Spleen (tissue), 11 donors: ENCODE results near the gene TEX14. TPM values are rescaled to one million over a fixed set of nuclear protein-coding genes. Genes with fewer than 3 reads are reported as not detected.
A peak's percentile ranks its signal among the peaks of the same experiment; 100 is the strongest.

Experiments
- DNase-seq: peaks from one replicate; pipeline ENCODE4 v3.0.0-alpha.2; 2020
- H3K27ac ChIP-seq, 8 donors: fragments of 200-600 bp; sonication (generic) in 7 of 8; 1 replicate in 4 of 8; 2 replicates in 4 of 8; pipeline versions ENCODE4 v1.5.0 to v1.8.0; 2016 to 2021; ENCODE audit warnings: inconsistent platforms in 4 of 8, mild to moderate bottlenecking in 4 of 8, moderate library complexity in 1 of 8
- H3K27me3 ChIP-seq, 7 donors: fragments of 200-600 bp; sonication (generic) in 6 of 7; replicated peaks in 1 of 7; 1 replicate in 4 of 7; 2 replicates in 3 of 7; pipeline versions ENCODE4 v1.5.0 to v1.8.0; 2016 to 2021; ENCODE audit warnings: inconsistent platforms in 3 of 7, mild to moderate bottlenecking in 1 of 7
- H3K36me3 ChIP-seq, 6 donors: fragments of 200-600 bp; sonication (generic) in 5 of 6; 1 replicate in 4 of 6; 2 replicates in 2 of 6; pipeline versions ENCODE4 v1.5.0 to v1.8.0; 2016 to 2021; ENCODE audit warnings: inconsistent platforms in 2 of 6
- H3K4me1 ChIP-seq, 6 donors: fragments of 200-600 bp; sonication (generic) in 5 of 6; 1 replicate in 3 of 6; 2 replicates in 3 of 6; pipeline versions ENCODE4 v1.5.0 to v1.8.0; 2016 to 2021; ENCODE audit warnings: inconsistent platforms in 3 of 6
- H3K4me3 ChIP-seq, 8 donors: fragments of 200-600 bp; sonication (generic) in 7 of 8; 1 replicate in 4 of 8; 2 replicates in 4 of 8; pipeline versions ENCODE4 v1.5.0 to v1.8.0; 2016 to 2021; ENCODE audit warnings: inconsistent platforms in 4 of 8, mild to moderate bottlenecking in 4 of 8, moderate library complexity in 2 of 8
- H3K9me3 ChIP-seq, 8 donors: fragments of 200-600 bp; sonication (generic) in 7 of 8; 1 replicate in 4 of 8; 2 replicates in 4 of 8; pipeline versions ENCODE4 v1.5.0 to v1.8.0; 2016 to 2021; ENCODE audit warnings: inconsistent platforms in 4 of 8
- POLR2A ChIP-seq, 3 donors: fragments of 450-650 bp; IDR thresholded peaks; one replicate each; pipeline ENCODE4 v1.5.1; 2017; ENCODE audit warnings: antibody characterized with exemption in 3 of 3, mild to moderate bottlenecking in 1 of 3
- POLR2AphosphoS5 ChIP-seq, 3 donors: sonication (generic); formaldehyde crosslinking; IDR thresholded peaks; one replicate each; pipeline ENCODE4 v1.5.1; 2017; ENCODE audit warnings: antibody characterized with exemption in 3 of 3
- WGBS, 5 donors: extraction: QIAGEN DNeasy Blood & Tissue Kit in 3 of 5; methylation state at CpG; one replicate each; pipeline versions ENCODE4 v1.1.5 to v1.1.7; 2013 to 2018; 5-methylcytosine and 5-hydroxymethylcytosine counted together
- intact Hi-C: fragments of 100-400 bp; cut with DNase I; formaldehyde crosslinking; loops from one replicate; pipeline ENCODE4 v1.15.0; 2023; ENCODE audit warnings: low total_unique reads
- polyA plus RNA-seq, 3 donors: library from polyadenylated mRNA; stranded (reverse); fragments of 200-250 nt; gene quantifications; one replicate each; pipeline ENCODE4 v1.2.1, GENCODE V29; 2013
- total RNA-seq, 7 donors: library from RNA; depleted of rRNA in 3 of 7; stranded (reverse); fragments of >200 nt in 3 of 7; fragmentation: NEBNext Ultra II Directional in 4 of 7; extraction: Animal tissue kit (Norgen Biotek cat#: 25700) in 4 of 7; gene quantifications; one replicate each; pipeline versions ENCODE4 v1.1.0 to v1.2.1, GENCODE V29; 2016 to 2021
- TF ChIP-seq, protein P1 (sequence below), 11 experiments: fragments of 200-600 bp in 7 of 11; fragments of 450-650 bp in 4 of 11; sonication (generic) in 4 of 11; IDR thresholded peaks in 8 of 11; conservative IDR thresholded peaks in 3 of 11; 1 replicate in 7 of 11; 2 replicates in 4 of 11; pipeline versions ENCODE4 v1.4.0 to v1.8.0; 2016 to 2021; ENCODE audit warnings: antibody characterized with exemption in 11 of 11, inconsistent platforms in 4 of 11, mild to moderate bottlenecking in 1 of 11
- donor health status: healthy with polysubstance abuse.
- donor health status: DM: no; HTN: no; CAD: no; lungs with moderate emphysema.
- donor health status: DM: no; HTN: no; CAD: no.
- donor health status: Bipolar disorder and iron deficiency.
- donor health status: healthy.
- donor health status: DM: no; HTN: no; CAD: no.
- donor health status: DM: yes; HTN: yes; CAD: no.

Gene TEX14
- total and polyA plus RNA-seq, 10 donors: 0.17 to 0.70 (median 0.39) TPM; not detected in 1

DNA sequence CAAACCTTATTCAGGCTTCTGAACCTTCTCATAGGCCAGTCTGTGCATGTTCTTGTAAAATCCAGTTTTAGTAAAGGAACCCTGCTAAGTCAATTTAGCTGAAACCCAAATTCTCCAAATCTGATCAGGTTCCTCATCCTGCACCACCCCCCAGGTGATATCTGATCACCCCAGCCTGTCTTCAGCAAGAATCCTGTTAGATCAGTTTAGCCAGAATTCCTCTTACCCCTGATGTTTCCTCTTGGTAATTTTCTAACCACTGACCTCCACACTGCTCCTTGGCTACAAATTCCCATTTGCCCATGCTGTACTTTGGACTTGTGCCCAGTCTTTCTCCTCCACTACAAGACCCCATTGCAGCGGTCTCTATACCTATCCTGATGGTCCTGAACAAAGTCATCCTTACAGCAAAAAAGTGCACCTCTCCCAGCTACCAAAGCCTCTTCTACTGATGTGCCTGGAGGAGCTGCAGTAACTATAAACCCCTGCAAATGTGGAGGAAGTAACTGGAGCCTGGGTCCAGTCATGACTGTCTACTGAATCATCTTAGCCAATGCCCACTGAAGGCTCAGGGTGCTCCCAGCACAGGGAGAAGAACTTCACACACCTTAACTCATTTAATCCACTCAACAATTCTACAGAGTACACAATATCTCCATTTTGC lies 23.8 kb downstream of the TEX14 start:
- H3K4me1 ChIP-seq: peaks cover 0 to 10% (median 3%) of the 10 kb centered on the region in 6 donors
- H3K9me3 ChIP-seq: no peaks in the 10 kb centered on the region
- WGBS, 5 donors: 77 to 100% (median 95%) methylated on average over 1 of the region's 1 CpG
- no peak for DNase-seq
- TF ChIP-seq, protein P1, sequence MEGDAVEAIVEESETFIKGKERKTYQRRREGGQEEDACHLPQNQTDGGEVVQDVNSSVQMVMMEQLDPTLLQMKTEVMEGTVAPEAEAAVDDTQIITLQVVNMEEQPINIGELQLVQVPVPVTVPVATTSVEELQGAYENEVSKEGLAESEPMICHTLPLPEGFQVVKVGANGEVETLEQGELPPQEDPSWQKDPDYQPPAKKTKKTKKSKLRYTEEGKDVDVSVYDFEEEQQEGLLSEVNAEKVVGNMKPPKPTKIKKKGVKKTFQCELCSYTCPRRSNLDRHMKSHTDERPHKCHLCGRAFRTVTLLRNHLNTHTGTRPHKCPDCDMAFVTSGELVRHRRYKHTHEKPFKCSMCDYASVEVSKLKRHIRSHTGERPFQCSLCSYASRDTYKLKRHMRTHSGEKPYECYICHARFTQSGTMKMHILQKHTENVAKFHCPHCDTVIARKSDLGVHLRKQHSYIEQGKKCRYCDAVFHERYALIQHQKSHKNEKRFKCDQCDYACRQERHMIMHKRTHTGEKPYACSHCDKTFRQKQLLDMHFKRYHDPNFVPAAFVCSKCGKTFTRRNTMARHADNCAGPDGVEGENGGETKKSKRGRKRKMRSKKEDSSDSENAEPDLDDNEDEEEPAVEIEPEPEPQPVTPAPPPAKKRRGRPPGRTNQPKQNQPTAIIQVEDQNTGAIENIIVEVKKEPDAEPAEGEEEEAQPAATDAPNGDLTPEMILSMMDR (IDR thresholded peaks at IDR 0.05 in 8 of 11, conservative IDR thresholded peaks at IDR 0.05 in 3 of 11): no peak
- no peak for TF ChIP-seq POLR2AphosphoS5 (IDR thresholded peaks at IDR 0.05)
- TF ChIP-seq POLR2A (IDR thresholded peaks at IDR 0.05): no peak
- H3K36me3 ChIP-seq: no peaks in the 10 kb centered on the region
- no peak overlapping the region for H3K4me3 ChIP-seq
- no peak overlapping the region for H3K27ac ChIP-seq
- intact Hi-C loops: no loop called here
- H3K27me3 ChIP-seq: peaks cover 0 to 9% (median 0%) of the 10 kb centered on the region in 7 donors

DNA sequence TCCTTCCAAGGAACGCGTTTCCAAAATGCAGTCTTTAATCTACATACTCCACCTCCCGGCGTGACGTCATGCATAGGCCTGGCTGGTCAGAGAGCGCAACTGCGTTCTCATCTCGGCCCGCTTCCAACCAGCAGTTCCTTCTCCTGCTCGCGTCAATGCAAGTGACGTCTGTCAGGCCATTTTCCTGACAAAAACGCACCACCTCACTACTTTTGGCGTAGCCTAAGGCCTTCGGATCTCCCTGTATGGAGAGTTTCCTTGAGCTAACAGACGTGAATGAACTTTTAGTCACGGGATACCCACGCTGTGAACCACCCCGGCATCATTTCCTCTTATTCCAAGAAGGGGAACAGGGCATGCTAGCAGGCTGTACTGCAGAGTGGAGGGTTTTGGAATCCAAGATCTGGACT lies 25.0 kb downstream of the TEX14 start:
- TF ChIP-seq POLR2A (IDR thresholded peaks at IDR 0.05) (no peak), POLR2AphosphoS5 (IDR thresholded peaks at IDR 0.05) (peak in 2 of 3 donors; percentile 34 to 52)
- TF ChIP-seq, protein P1 (IDR thresholded peaks at IDR 0.05 in 8 of 11, conservative IDR thresholded peaks at IDR 0.05 in 3 of 11): no peak
- Histone ChIP-seq H3K9me3 (no peaks in the 10 kb centered on the region), H3K36me3 (no peaks in the 10 kb centered on the region), H3K27ac (peak overlapping the region in 5 of 8 donors; percentile 1 to 70 (median 62)), H3K4me1 (peaks cover 0 to 10% (median 3%) of the 10 kb centered on the region in 6 donors), H3K4me3 (peak overlapping the region in 4 of 8 donors; percentile 5 to 44 (median 10)), H3K27me3 (peaks cover 0 to 9% (median 0%) of the 10 kb centered on the region in 7 donors)
- DNase-seq: peak; percentile 80
- WGBS, 5 donors: 35 to 60% (median 42%) methylated on average over 19 of the region's 19 CpGs
- intact Hi-C loops: no loop called here

DNA sequence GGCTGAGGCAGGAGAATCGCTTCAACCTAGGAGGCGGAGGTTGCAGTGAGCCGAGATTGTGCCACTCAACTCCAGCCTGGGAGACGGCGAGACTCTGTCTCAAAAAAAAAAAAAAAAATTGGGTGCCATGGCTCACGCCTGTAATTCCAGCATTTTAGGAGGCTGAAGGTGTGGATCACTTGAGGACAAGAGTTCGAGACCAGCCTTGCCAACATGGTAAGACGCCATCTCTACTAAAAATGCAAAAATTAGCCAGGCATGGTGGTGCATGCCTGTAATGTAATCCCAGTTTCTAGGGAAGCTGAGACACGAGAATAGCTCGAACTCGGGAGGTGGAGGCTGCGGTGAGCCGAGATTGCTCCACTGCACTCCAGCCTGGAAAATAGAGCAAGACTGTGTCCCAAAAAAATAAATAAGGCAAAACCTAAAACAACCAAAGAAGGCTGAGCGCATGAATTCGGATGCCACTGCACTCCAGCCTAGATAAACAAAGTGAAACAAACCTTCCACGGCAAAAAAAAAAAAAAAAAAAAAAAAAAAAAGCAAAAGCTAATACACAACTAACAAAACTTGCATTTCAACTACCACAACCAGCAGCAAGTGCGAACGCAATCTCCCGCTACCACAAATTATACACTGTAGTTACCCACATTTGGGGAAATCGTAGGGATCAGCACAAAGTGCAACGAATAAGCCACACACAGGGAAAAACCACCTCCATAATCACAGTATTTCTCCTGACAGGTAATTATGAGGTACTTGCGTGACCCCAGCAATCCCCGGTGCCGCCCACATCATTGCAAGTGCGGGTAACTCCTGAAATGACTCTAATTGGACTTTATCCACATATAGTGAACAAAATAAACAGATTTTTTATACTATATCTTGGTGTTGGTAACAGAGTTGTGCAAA lies 25.6 kb downstream of the TEX14 start:
- Histone ChIP-seq H3K9me3 (no peaks in the 10 kb centered on the region), H3K27me3 (peaks cover 0 to 9% (median 0%) of the 10 kb centered on the region in 7 donors), H3K27ac (peak overlapping the region in 5 of 8 donors; percentile 1 to 70 (median 62)), H3K36me3 (no peaks in the 10 kb centered on the region), H3K4me1 (peaks cover 0 to 10% (median 3%) of the 10 kb centered on the region in 6 donors), H3K4me3 (peak overlapping the region in 4 of 8 donors; percentile 5 to 44 (median 10))
- intact Hi-C loops: no loop called here
- no peak for TF ChIP-seq POLR2A (IDR thresholded peaks at IDR 0.05)
- TF ChIP-seq POLR2AphosphoS5 (IDR thresholded peaks at IDR 0.05): no peak
- TF ChIP-seq, protein P1 (IDR thresholded peaks at IDR 0.05 in 8 of 11, conservative IDR thresholded peaks at IDR 0.05 in 3 of 11): no peak
- no peak for DNase-seq
- 86 to 89% (median 88%) methylated on average over 25 of the region's 25 CpGs for WGBS, 5 donors
